CD4-positive, CD25-positive, alpha-beta regulatory T cell (primary cell): Measurements from ENCODE around the gene MBTPS1. TPM values are rescaled to one million over a fixed set of nuclear protein-coding genes. Genes with fewer than 3 reads are reported as not detected.

ENCODE experiments used
- ATAC-seq, 2 donors: fragments of 150-1000 bp; cut with Tn5 transposase; one replicate each; pipeline ENCODE4 v1.10.0; 2021; ENCODE audit warnings: low read depth in 2 of 2, moderate number of reproducible peaks in 2 of 2, moderate library complexity in 1 of 2
- DNase-seq, 3 donors: peaks; one replicate each; pipeline versions ENCODE4 v3.0.0 to v3.0.0-alpha.2; 2012 to 2022; ENCODE audit warnings: mixed read lengths in 1 of 3
- H3K27ac ChIP-seq: one replicate; pipeline ENCODE4 v1.7.0; 2013; ENCODE audit warnings: mild to moderate bottlenecking, low read length; ENCODE audit not compliant: insufficient read depth, poor library complexity, severe bottlenecking
- H3K27me3 ChIP-seq: one replicate; pipeline ENCODE4 v1.7.0; 2013; ENCODE audit warnings: low read length; ENCODE audit not compliant: control insufficient read depth, insufficient read depth
- H3K36me3 ChIP-seq: one replicate; pipeline ENCODE4 v1.7.0; 2013; ENCODE audit warnings: mild to moderate bottlenecking, low read length, moderate library complexity; ENCODE audit not compliant: control insufficient read depth, insufficient read depth
- H3K4me1 ChIP-seq: 2 replicates; pipeline ENCODE4 v1.7.0; 2013; ENCODE audit warnings: mild to moderate bottlenecking, low read length; ENCODE audit not compliant: insufficient read depth, control insufficient read depth, poor library complexity, severe bottlenecking
- H3K4me3 ChIP-seq: one replicate; pipeline ENCODE4 v1.7.0; 2013; ENCODE audit warnings: low read depth, mild to moderate bottlenecking, low read length, moderate library complexity
- H3K9me3 ChIP-seq, 2 experiments: 1 replicate in 1 of 2; 2 replicates in 1 of 2; pipeline ENCODE4 v1.7.0; 2013; ENCODE audit warnings: low read length in 2 of 2, mild to moderate bottlenecking in 1 of 2, moderate library complexity in 1 of 2; ENCODE audit not compliant: control insufficient read depth in 2 of 2
- H3K27ac Mint-ChIP-seq, 3 donors: one replicate each; pipeline ENCODE4 v1.8.0; 2020 to 2022; ENCODE audit warnings: mild to moderate bottlenecking in 3 of 3, mixed read lengths in 3 of 3, moderate library complexity in 2 of 3
- H3K27me3 Mint-ChIP-seq: one replicate; pipeline ENCODE4 v1.8.0; 2022; ENCODE audit warnings: mild to moderate bottlenecking, mixed read lengths
- H3K36me3 Mint-ChIP-seq: one replicate; pipeline ENCODE4 v1.8.0; 2020; ENCODE audit warnings: mixed read lengths
- H3K4me1 Mint-ChIP-seq, 4 donors: one replicate each; pipeline ENCODE4 v1.8.0; 2020 to 2022; ENCODE audit warnings: mixed read lengths in 4 of 4, mild to moderate bottlenecking in 1 of 4
- H3K4me3 Mint-ChIP-seq, 4 donors: one replicate each; pipeline ENCODE4 v1.8.0; 2020 to 2022; ENCODE audit warnings: mild to moderate bottlenecking in 4 of 4, mixed read lengths in 4 of 4, moderate library complexity in 3 of 4
- H3K9me3 Mint-ChIP-seq, 7 donors: one replicate each; pipeline ENCODE4 v1.8.0; 2020 to 2022; ENCODE audit warnings: mixed read lengths in 7 of 7, mild to moderate bottlenecking in 3 of 7, moderate library complexity in 2 of 7
- polyA plus RNA-seq, 4 donors: library from polyadenylated mRNA; unstranded; fragments of 300-500 nt; fragmentation: Illumina TruSeq; gene quantifications; one replicate each; pipeline ENCODE4 v1.2.3, GENCODE V29; 2021
- total RNA-seq: library from RNA; stranded (reverse); gene quantifications from one replicate; pipeline ENCODE4 v1.2.3, GENCODE V29; 2022

The MBTPS1 gene
- total and polyA plus RNA-seq, 5 donors from 2014 or later: 40.6 to 118 (median 48.3) TPM

DNA sequence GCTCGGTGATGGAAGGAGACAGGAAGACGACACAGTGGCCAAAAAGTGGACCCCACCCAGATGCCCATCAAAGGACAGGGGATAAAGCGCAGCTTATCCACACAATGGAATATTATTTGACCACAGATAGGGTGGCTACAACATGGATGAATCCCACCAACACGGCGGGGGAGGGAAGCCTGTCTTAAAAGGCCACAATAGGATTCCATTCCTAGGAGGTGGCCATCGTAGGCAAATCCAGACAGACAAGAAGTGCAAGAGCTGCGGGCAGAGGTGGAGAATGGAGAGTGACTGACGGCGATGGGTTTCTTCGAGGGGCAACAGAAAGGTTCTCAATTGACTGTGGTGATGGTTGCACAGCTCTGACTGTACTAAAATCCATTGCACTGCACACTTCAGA lies 90.1 kb downstream of the MBTPS1 start:
- H3K9me3 ChIP-seq: peaks cover 0 to 5% of the 10 kb centered on the region in 2 experiments
- peaks cover under 1 to 3% (median 2%) of the 10 kb centered on the region in 7 donors for H3K9me3 Mint-ChIP-seq
- peaks cover 0 to 7% (median 5%) of the 10 kb centered on the region in 4 donors for H3K4me1 Mint-ChIP-seq
- no peak overlapping the region for H3K27ac Mint-ChIP-seq
- no peaks in the 10 kb centered on the region for H3K36me3 Mint-ChIP-seq
- no peaks in the 10 kb centered on the region for H3K36me3 ChIP-seq
- H3K4me3 Mint-ChIP-seq: no peak overlapping the region
- no peaks in the 10 kb centered on the region for H3K4me1 ChIP-seq
- H3K27ac ChIP-seq: no peak overlapping the region
- no peak overlapping the region for H3K4me3 ChIP-seq
- H3K27me3 ChIP-seq: no peaks in the 10 kb centered on the region
- peaks cover 38% of the 10 kb centered on the region for H3K27me3 Mint-ChIP-seq
- DNase-seq (no peak), ATAC-seq (no peak)

DNA sequence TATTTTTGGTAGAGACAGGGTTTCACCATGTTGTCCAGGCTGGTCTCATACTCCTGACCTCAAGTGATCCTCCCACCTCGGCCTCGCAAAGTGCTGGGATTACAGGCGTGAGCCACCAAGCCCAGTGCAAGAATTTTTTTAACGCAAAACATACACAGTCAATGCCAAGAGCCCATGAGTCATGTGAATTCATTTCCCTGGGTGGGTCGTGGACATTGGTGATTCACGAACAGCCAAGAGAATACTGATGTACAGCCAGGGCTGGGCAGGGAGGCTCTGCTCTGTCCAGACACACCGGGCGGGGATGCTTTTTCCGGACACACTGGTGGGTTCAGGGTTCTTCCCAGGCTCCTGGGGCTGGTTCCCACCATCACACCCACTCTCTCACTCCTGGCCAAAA lies 91.9 kb downstream of the MBTPS1 start:
- H3K4me3 ChIP-seq: no peak overlapping the region
- H3K4me1 ChIP-seq: no peaks in the 10 kb centered on the region
- peaks cover 0 to 17% of the 10 kb centered on the region in 2 experiments for H3K9me3 ChIP-seq
- H3K27me3 ChIP-seq: no peaks in the 10 kb centered on the region
- Mint-ChIP-seq H3K27ac (no peak overlapping the region), H3K27me3 (peaks cover 27% of the 10 kb centered on the region), H3K4me1 (peaks cover 0 to 5% (median 2%) of the 10 kb centered on the region in 4 donors), H3K4me3 (no peak overlapping the region), H3K9me3 (peaks cover 2 to 10% (median 4%) of the 10 kb centered on the region in 7 donors), H3K36me3 (peaks cover 3% of the 10 kb centered on the region)
- no peaks in the 10 kb centered on the region for H3K36me3 ChIP-seq
- DNase-seq: no peak
- H3K27ac ChIP-seq: no peak overlapping the region
- no peak for ATAC-seq

DNA sequence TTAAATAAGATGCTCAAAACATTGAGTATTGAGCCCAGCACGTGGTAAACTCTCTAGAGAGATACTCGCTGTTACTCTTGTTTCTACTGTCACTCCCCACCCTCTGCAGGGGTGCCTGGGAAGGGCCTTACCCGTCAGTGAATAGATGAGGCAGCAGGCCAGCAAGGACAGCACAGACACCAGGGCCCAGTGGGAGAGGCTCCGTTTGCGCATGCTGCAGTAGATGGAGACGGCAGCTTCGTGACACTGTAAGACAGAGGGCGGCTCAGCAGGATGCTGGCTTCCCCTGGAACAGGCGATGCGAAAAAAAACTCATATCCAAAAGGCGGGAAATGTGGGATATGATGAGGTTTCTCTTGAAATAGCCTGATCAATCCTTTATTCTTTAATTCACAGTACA lies 94.1 kb downstream of the MBTPS1 start:
- Mint-ChIP-seq H3K27me3 (peaks cover 20% of the 10 kb centered on the region), H3K4me1 (no peaks in the 10 kb centered on the region), H3K4me3 (peak overlapping the region in 1 of 4 donors; percentile 5), H3K9me3 (peaks cover 1 to 12% (median 6%) of the 10 kb centered on the region in 7 donors), H3K27ac (no peak overlapping the region), H3K36me3 (peaks cover 3% of the 10 kb centered on the region)
- DNase-seq (no peak), ATAC-seq (no peak)
- Histone ChIP-seq H3K27me3 (no peaks in the 10 kb centered on the region), H3K4me1 (no peaks in the 10 kb centered on the region), H3K27ac (no peak overlapping the region), H3K9me3 (peaks cover 2 to 17% of the 10 kb centered on the region in 2 experiments), H3K36me3 (no peaks in the 10 kb centered on the region), H3K4me3 (no peak overlapping the region)

DNA sequence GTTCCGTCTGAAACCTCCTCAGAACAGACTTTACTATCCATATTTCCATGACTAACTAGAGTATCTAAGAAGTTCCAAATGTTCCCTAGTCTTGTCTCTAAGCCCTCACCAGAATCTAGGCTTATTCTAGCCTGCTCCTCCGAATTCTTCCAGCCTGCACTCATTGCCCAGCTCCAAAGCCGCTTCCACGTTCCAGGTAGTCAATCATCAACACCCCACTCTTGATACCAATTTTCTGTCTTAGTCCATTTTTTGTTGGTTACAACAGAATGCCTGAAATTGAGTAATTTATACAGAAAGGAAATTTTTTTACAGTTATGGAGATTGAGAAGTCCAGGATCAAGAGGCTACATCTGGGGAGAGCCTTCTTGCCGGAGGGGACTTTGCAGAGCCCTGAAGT lies 95.3 kb downstream of the MBTPS1 start:
- DNase-seq: no peak
- Mint-ChIP-seq H3K27ac (no peak overlapping the region), H3K4me3 (no peak overlapping the region), H3K9me3 (peaks cover 0 to 12% (median 6%) of the 10 kb centered on the region in 7 donors), H3K27me3 (peaks cover 13% of the 10 kb centered on the region), H3K36me3 (peaks cover 3% of the 10 kb centered on the region), H3K4me1 (no peaks in the 10 kb centered on the region)
- no peak for ATAC-seq
- no peak overlapping the region for H3K4me3 ChIP-seq
- no peak overlapping the region for H3K27ac ChIP-seq
- H3K4me1 ChIP-seq: no peaks in the 10 kb centered on the region
- H3K9me3 ChIP-seq: peaks cover 2 to 17% of the 10 kb centered on the region in 2 experiments
- H3K27me3 ChIP-seq: no peaks in the 10 kb centered on the region
- no peaks in the 10 kb centered on the region for H3K36me3 ChIP-seq

DNA sequence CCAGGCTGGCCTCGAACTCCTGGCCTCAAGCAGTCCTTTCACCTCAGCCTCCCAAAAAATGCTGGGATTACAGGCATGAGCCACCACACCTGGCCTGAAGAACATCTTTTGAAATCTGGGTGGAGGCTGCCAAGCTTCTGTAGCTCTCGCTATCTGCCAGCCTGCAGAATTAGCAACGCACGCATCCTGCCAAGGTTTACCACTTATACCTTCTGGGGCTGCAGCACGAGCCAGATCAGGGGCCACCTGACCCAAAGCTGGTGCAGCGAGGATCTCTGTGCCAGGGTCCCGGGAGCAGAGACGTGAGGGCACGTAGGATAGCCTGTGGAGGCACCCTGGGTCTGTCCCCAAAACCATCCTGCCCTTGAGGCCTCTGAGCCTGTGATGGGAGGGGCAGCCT lies 96.4 kb downstream of the MBTPS1 start:
- no peak overlapping the region for H3K4me3 ChIP-seq
- peaks cover 3% of the 10 kb centered on the region for H3K36me3 Mint-ChIP-seq
- peaks cover 11% of the 10 kb centered on the region for H3K27me3 Mint-ChIP-seq
- H3K4me3 Mint-ChIP-seq: no peak overlapping the region
- peaks cover 0 to 12% (median 6%) of the 10 kb centered on the region in 7 donors for H3K9me3 Mint-ChIP-seq
- H3K27me3 ChIP-seq: no peaks in the 10 kb centered on the region
- H3K4me1 ChIP-seq: no peaks in the 10 kb centered on the region
- no peaks in the 10 kb centered on the region for H3K4me1 Mint-ChIP-seq
- H3K27ac ChIP-seq: no peak overlapping the region
- H3K9me3 ChIP-seq: peaks cover 2 to 17% of the 10 kb centered on the region in 2 experiments
- ATAC-seq (no peak), DNase-seq (no peak)
- no peak overlapping the region for H3K27ac Mint-ChIP-seq
- no peaks in the 10 kb centered on the region for H3K36me3 ChIP-seq

DNA sequence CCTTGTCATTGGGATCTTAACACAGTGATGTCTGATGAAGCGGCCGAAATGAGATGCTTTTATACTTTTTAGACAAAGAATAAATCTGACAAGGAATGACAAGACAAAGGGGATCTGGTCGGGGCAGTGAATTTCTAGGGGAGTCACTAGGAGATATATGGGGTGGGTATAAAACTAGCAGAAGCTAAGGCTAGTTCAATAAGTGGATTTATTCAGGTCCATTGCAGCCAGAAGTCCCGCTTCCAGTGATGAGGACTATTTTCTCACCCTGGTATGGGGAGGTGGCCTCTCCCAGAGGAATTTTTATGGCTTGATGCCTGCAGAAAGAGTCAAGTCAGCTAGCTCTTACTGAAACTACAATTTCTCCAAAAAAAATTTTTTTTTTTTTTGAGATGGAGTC lies 98.0 kb downstream of the MBTPS1 start:
- Histone ChIP-seq H3K27me3 (no peaks in the 10 kb centered on the region), H3K4me1 (no peaks in the 10 kb centered on the region), H3K9me3 (peaks cover 2 to 21% of the 10 kb centered on the region in 2 experiments), H3K36me3 (no peaks in the 10 kb centered on the region), H3K4me3 (no peak overlapping the region), H3K27ac (no peak overlapping the region)
- Mint-ChIP-seq H3K27ac (no peak overlapping the region), H3K4me1 (peaks cover 0 to 10% (median 4%) of the 10 kb centered on the region in 4 donors), H3K4me3 (no peak overlapping the region), H3K27me3 (peaks cover 7% of the 10 kb centered on the region), H3K36me3 (peaks cover 3% of the 10 kb centered on the region), H3K9me3 (peaks cover 0 to 12% (median 6%) of the 10 kb centered on the region in 7 donors)
- DNase-seq (no peak), ATAC-seq (no peak)

DNA sequence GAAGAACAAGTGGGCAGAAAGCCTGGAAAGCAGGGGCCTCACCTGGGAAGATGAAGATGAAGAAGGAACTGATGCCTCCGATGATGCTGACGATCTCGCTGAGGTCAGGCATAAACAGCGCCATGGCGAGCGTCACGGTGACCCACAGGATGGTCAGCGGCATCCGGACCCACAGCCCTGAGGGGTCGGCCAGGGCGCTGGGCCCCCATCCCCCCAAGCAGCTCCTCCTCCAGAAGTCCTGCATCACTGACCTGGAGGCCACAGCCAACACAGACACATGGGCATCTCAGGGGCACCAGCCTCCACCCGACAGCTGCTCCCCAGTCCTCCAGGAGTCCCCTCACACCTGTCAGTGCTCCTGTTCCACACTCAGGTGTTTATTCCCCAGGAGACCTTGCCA lies 100.3 kb downstream of the MBTPS1 start:
- Mint-ChIP-seq H3K27me3 (peaks cover 4% of the 10 kb centered on the region), H3K36me3 (peaks cover 2% of the 10 kb centered on the region), H3K9me3 (peaks cover 0 to 9% (median 2%) of the 10 kb centered on the region in 7 donors), H3K4me1 (peaks cover 0 to 10% (median 4%) of the 10 kb centered on the region in 4 donors), H3K27ac (no peak overlapping the region), H3K4me3 (no peak overlapping the region)
- H3K27ac ChIP-seq: no peak overlapping the region
- no peak for DNase-seq
- no peak overlapping the region for H3K4me3 ChIP-seq
- ATAC-seq: no peak
- peaks cover 2 to 15% of the 10 kb centered on the region in 2 experiments for H3K9me3 ChIP-seq
- no peaks in the 10 kb centered on the region for H3K27me3 ChIP-seq
- no peaks in the 10 kb centered on the region for H3K4me1 ChIP-seq
- no peaks in the 10 kb centered on the region for H3K36me3 ChIP-seq

DNA sequence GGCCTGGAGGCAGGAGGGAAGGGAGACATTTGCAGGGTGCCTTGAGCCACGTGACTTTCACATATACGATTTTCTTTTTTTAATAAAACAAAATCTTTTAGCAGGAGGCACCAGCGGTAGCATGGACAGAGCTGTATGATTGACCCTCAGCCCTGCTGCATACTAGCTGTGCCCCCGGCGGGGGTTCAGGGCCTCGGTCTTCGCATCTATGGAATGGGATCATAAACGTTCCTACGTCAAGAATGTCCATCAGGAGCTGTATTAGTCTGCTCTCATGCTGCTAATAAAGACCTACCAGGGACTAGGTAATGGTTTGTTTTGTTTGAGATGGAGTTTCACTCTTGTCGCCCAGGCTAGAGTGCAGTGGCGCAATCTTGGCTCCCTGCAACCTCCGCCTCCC lies 101.3 kb downstream of the MBTPS1 start:
- no peak overlapping the region for H3K4me3 ChIP-seq
- peaks cover 0 to 10% (median 4%) of the 10 kb centered on the region in 4 donors for H3K4me1 Mint-ChIP-seq
- H3K4me1 ChIP-seq: no peaks in the 10 kb centered on the region
- H3K27me3 ChIP-seq: no peaks in the 10 kb centered on the region
- ATAC-seq (no peak), DNase-seq (no peak)
- no peak overlapping the region for H3K27ac Mint-ChIP-seq
- H3K36me3 Mint-ChIP-seq: no peaks in the 10 kb centered on the region
- H3K27ac ChIP-seq: no peak overlapping the region
- H3K27me3 Mint-ChIP-seq: peaks cover 4% of the 10 kb centered on the region
- peaks cover 2 to 4% of the 10 kb centered on the region in 2 experiments for H3K9me3 ChIP-seq
- peaks cover 0 to 3% (median 0%) of the 10 kb centered on the region in 7 donors for H3K9me3 Mint-ChIP-seq
- H3K36me3 ChIP-seq: no peaks in the 10 kb centered on the region
- H3K4me3 Mint-ChIP-seq: no peak overlapping the region
